GM23338 (cell line): Measurements from ENCODE around the gene CD8A.

ENCODE experiments used
- CREB1 ChIP-seq: fragments of 250-450 bp; sonication (Bioruptor Pico); IDR thresholded peaks from 2 replicates; pipeline ENCODE4 v1.5.0; 2020; ENCODE audit warnings: low read depth, mild to moderate bottlenecking, moderate library complexity
- EZH2 ChIP-seq: fragments of 200-600 bp; sonication (generic); IDR thresholded peaks from one replicate; pipeline ENCODE4 v1.8.0; 2017; ENCODE audit warnings: antibody characterized with exemption, mild to moderate bottlenecking, low read depth; ENCODE audit not compliant: unreplicated experiment
- JUNB ChIP-seq: IDR thresholded peaks from one replicate; pipeline ENCODE4 v1.6.1; 2016; ENCODE audit warnings: antibody characterized with exemption; ENCODE audit not compliant: unreplicated experiment
- NANOG ChIP-seq: IDR thresholded peaks from 2 replicates; pipeline ENCODE4 v1.6.1; 2016; ENCODE audit warnings: antibody characterized with exemption, borderline replicate concordance
- TF ChIP-seq, protein P1 (sequence below), 2 experiments: fragments of 200-600 bp in 1 of 2; sonication (generic) in 1 of 2; conservative IDR thresholded peaks; 2 replicates each; pipeline versions ENCODE4 v1.5.1 to v1.6.1; 2016 to 2017; ENCODE audit warnings: antibody characterized with exemption in 2 of 2, low read depth in 2 of 2, mild to moderate bottlenecking in 2 of 2, moderate library complexity in 1 of 2
- TF ChIP-seq, protein P2 (sequence below): IDR thresholded peaks from 2 replicates; pipeline ENCODE4 v1.6.1; 2016; ENCODE audit warnings: antibody characterized with exemption

DNA sequence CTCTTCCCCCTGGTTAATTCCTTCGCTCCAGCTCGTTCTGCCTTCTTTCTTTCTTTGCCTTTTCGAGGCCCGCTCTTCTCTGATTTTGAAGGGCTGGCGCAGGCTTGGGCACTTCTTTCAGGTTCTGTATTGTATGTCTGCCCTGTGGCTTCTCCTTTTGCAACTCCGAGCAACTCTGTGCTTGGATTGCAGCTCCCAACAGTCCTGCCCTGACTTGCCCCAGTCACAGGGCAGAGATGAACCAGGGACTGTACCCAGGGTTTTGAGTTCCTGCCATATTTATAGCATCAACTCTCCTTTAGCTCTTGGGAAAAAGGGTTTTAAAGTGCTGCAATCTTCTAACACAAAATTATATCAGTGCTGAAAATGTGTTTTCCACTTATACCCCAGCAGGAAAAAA lies 31.1 kb upstream of the CD8A start:
- TF ChIP-seq NANOG: no peak
- TF ChIP-seq, protein P1, sequence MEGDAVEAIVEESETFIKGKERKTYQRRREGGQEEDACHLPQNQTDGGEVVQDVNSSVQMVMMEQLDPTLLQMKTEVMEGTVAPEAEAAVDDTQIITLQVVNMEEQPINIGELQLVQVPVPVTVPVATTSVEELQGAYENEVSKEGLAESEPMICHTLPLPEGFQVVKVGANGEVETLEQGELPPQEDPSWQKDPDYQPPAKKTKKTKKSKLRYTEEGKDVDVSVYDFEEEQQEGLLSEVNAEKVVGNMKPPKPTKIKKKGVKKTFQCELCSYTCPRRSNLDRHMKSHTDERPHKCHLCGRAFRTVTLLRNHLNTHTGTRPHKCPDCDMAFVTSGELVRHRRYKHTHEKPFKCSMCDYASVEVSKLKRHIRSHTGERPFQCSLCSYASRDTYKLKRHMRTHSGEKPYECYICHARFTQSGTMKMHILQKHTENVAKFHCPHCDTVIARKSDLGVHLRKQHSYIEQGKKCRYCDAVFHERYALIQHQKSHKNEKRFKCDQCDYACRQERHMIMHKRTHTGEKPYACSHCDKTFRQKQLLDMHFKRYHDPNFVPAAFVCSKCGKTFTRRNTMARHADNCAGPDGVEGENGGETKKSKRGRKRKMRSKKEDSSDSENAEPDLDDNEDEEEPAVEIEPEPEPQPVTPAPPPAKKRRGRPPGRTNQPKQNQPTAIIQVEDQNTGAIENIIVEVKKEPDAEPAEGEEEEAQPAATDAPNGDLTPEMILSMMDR (conservative IDR thresholded peaks at IDR 0.05; ENCODE audit: low read depth in 2 of 2): no peak
- TF ChIP-seq CREB1: no peak
- TF ChIP-seq, protein P2, sequence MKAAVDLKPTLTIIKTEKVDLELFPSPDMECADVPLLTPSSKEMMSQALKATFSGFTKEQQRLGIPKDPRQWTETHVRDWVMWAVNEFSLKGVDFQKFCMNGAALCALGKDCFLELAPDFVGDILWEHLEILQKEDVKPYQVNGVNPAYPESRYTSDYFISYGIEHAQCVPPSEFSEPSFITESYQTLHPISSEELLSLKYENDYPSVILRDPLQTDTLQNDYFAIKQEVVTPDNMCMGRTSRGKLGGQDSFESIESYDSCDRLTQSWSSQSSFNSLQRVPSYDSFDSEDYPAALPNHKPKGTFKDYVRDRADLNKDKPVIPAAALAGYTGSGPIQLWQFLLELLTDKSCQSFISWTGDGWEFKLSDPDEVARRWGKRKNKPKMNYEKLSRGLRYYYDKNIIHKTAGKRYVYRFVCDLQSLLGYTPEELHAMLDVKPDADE: no peak
- no peak for TF ChIP-seq EZH2
- no peak for TF ChIP-seq JUNB
